Naive B cell (primary cell): ENCODE results near the gene MAEA. TPM values are rescaled to one million over a fixed set of nuclear protein-coding genes. Genes with fewer than 3 reads are reported as not detected.
"Not testable (repeated sequence)": the region's sequence is repeated elsewhere in the genome, so short reads cannot be mapped to it uniquely, and the experiment has no call there.

Experiments
- ATAC-seq, 2 donors: fragments of 150-1000 bp; cut with Tn5 transposase; 2 replicates each; pipeline ENCODE4 v1.10.0; 2021; ENCODE audit warnings: low read depth in 2 of 2, mild to moderate bottlenecking in 2 of 2, moderate library complexity in 2 of 2
- DNase-seq: peaks from one replicate; pipeline ENCODE4 v3.0.0; 2022
- H3K27ac Mint-ChIP-seq, 6 donors: one replicate each; pipeline ENCODE4 v1.8.0; 2020 to 2022; ENCODE audit warnings: mild to moderate bottlenecking in 6 of 6, mixed read lengths in 6 of 6, moderate library complexity in 5 of 6, inconsistent platforms in 2 of 6
- H3K27me3 Mint-ChIP-seq, 3 donors: one replicate each; pipeline ENCODE4 v1.8.0; 2021 to 2022; ENCODE audit warnings: mixed read lengths in 3 of 3, mild to moderate bottlenecking in 1 of 3
- H3K36me3 Mint-ChIP-seq, 2 donors: one replicate each; pipeline ENCODE4 v1.8.0; 2020 to 2022; ENCODE audit warnings: mixed read lengths in 2 of 2, inconsistent platforms in 1 of 2, mild to moderate bottlenecking in 1 of 2
- H3K4me1 Mint-ChIP-seq, 3 donors: one replicate each; pipeline ENCODE4 v1.8.0; 2020 to 2022; ENCODE audit warnings: mixed read lengths in 3 of 3, inconsistent platforms in 1 of 3, mild to moderate bottlenecking in 1 of 3, moderate library complexity in 1 of 3
- H3K4me3 Mint-ChIP-seq, 8 donors: one replicate each; pipeline ENCODE4 v1.8.0; 2020 to 2022; ENCODE audit warnings: mild to moderate bottlenecking in 8 of 8, mixed read lengths in 8 of 8, moderate library complexity in 8 of 8, inconsistent platforms in 2 of 8
- H3K9me3 Mint-ChIP-seq, 7 donors: one replicate each; pipeline ENCODE4 v1.8.0; 2020 to 2022; ENCODE audit warnings: mixed read lengths in 7 of 7, mild to moderate bottlenecking in 5 of 7, inconsistent platforms in 2 of 7, moderate library complexity in 1 of 7
- polyA plus RNA-seq, 6 donors: library from polyadenylated mRNA; unstranded; fragments of 300-500 nt; fragmentation: Illumina TruSeq; gene quantifications; one replicate each; pipeline ENCODE4 v1.2.3, GENCODE V29; 2021; ENCODE audit warnings: low read depth in 6 of 6

The MAEA gene
- polyA plus RNA-seq, 6 donors from 2014 or later: 45.7 to 72.6 (median 57.1) TPM

- Mint-ChIP-seq H3K4me3 (no peak overlapping the region), H3K27ac (no peak overlapping the region), H3K9me3 (no peaks in the 10 kb centered on the region), H3K36me3 (peaks cover 4 to 8% of the 10 kb centered on the region in 2 donors), H3K27me3 (peaks cover 0 to 8% (median 0%) of the 10 kb centered on the region in 3 donors), H3K4me1 (peaks cover 0 to 6% (median 0%) of the 10 kb centered on the region in 3 donors)
- ATAC-seq (no peak), DNase-seq (no peak)
Observed at GRCh38 chr4:1276984-1277383, 12.7 kb upstream of the MAEA start.

DNA sequence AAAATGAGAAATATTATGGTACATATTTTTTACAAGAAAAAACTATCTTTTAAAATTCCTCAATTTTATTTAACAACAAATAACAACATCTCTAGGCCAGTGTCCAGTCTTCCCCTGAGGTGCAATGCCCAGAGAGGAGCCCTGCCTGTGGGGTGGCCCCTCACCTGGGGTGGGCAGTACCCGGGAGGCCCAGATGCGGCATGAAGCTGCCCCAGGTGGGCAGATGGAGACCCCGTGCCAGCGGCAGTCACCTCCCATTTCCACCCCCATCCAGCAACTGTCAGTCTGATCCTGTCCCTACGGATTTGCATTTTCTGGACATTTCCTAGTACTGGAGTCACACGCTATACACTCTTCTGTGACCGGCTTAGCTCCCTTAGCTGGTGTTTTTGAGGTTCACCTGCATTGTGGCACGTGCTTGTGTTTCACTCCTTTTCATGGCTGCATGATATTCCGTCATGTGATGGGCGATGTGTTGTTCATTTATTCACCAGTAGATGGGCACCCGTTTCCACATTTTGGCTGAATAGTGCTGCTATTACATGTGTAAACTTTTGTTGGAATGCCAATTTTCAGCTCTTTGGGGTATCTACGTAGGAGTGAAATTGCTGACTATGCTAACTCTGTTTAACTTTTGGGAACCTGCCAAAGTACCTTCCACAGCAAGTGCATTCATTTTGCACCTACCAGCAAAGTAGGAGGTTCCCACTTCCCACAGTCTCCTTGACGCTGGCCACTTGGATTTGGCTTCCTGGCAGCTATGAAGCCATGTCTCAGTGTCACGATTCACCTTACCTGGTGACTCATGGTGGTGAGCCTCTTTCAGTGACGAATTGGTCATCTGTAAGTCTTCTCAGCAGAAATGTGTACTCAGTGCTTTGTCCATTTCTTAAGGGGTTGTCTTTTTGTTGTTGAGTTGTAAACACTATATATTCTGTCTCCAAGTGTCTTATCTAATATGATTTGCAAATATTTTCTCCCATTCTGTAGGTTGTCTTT, 11.7 kb upstream of the MAEA start:
- Mint-ChIP-seq H3K27ac (no peak overlapping the region), H3K4me3 (no peak overlapping the region), H3K9me3 (no peaks in the 10 kb centered on the region), H3K4me1 (peaks cover 0 to 6% (median 0%) of the 10 kb centered on the region in 3 donors), H3K27me3 (peaks cover 0 to 8% (median 0%) of the 10 kb centered on the region in 3 donors), H3K36me3 (peaks cover 4 to 8% of the 10 kb centered on the region in 2 donors)
- no peak for ATAC-seq
- no peak for DNase-seq

GRCh38 chr4:1279253-1279652, 10.4 kb upstream of the MAEA start:
- Mint-ChIP-seq H3K9me3 (no peaks in the 10 kb centered on the region), H3K27me3 (peaks cover 0 to 8% (median 0%) of the 10 kb centered on the region in 3 donors), H3K36me3 (peaks cover 4 to 8% of the 10 kb centered on the region in 2 donors), H3K27ac (peak overlapping the region in 1 of 6 donors; percentile 89), H3K4me1 (peaks cover 0 to 6% (median 0%) of the 10 kb centered on the region in 3 donors), H3K4me3 (peak overlapping the region in 1 of 8 donors; percentile 65)
- ATAC-seq: no peak
- DNase-seq: no peak

GRCh38 chr4:1283711-1284110, 6.0 kb upstream of the MAEA start:
- Mint-ChIP-seq H3K9me3 (peaks cover 0 to 5% (median 4%) of the 10 kb centered on the region in 7 donors), H3K27me3 (peaks cover 0 to 8% (median 4%) of the 10 kb centered on the region in 3 donors), H3K4me3 (no peak overlapping the region), H3K27ac (no peak overlapping the region), H3K4me1 (peaks cover 5 to 10% (median 5%) of the 10 kb centered on the region in 3 donors), H3K36me3 (peaks cover 0 to 16% of the 10 kb centered on the region in 2 donors)
- DNase-seq (no peak), ATAC-seq (no peak)

DNA sequence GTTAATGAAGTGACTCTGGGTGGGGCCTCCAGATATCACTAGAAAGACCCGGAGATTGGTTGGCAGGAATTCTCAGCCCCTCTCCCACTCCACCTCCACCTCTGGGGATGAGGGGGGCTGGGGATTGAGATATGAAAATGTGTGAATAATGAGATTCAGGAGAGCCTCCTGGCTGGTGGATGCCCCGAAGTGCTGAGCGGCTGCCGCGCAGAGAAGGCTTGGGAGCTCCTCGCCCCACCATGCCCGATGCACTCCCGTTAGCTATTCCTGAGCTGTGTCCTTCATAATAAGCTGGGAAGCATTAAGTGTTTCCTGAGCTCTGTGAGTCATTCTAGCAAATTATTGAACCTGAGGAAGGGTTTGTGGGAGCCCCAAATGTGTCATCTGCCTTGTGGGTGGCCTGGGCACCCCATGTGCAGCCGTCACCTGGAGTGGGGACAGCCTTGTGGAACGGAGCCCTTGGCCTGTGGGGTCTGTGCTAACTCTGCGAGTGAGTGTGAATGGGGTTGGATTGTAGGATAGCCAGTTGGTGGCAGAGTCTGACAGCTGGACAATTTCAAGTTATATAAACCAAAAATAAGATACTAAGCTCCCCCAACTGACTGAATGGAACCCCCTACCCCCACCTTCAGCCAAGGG, 4.4 kb upstream of the MAEA start:
- ATAC-seq (no peak), DNase-seq (no peak)
- Mint-ChIP-seq H3K4me1 (peaks cover 5 to 10% (median 5%) of the 10 kb centered on the region in 3 donors), H3K36me3 (peaks cover 0 to 8% of the 10 kb centered on the region in 2 donors), H3K4me3 (peak overlapping the region in 1 of 8 donors; percentile 55), H3K27ac (no peak overlapping the region), H3K27me3 (peaks cover 0 to 4% (median 0%) of the 10 kb centered on the region in 3 donors), H3K9me3 (peaks cover 0 to 5% (median 4%) of the 10 kb centered on the region in 7 donors)

GRCh38 chr4:1285790-1286553, 3.7 kb upstream of the MAEA start:
- Mint-ChIP-seq H3K4me3 (peak overlapping the region in 3 of 8 donors; percentile 0 to 74 (median 73)), H3K27ac (no peak overlapping the region), H3K4me1 (peaks cover 10 to 17% (median 12%) of the 10 kb centered on the region in 3 donors), H3K9me3 (peaks cover 0 to 5% (median 4%) of the 10 kb centered on the region in 7 donors), H3K36me3 (peaks cover 0 to 8% of the 10 kb centered on the region in 2 donors), H3K27me3 (peaks cover 0 to 4% (median 0%) of the 10 kb centered on the region in 3 donors)
- DNase-seq: peak; percentile 17
- no peak for ATAC-seq

GRCh38 chr4:1288786-1289185, 905 bp upstream of the MAEA start:
- Mint-ChIP-seq H3K4me1 (peaks cover 30 to 38% (median 37%) of the 10 kb centered on the region in 3 donors), H3K4me3 (peak overlapping the region; percentile 85 to 95 (median 90)), H3K27me3 (peaks cover 0 to 4% (median 0%) of the 10 kb centered on the region in 3 donors), H3K9me3 (peaks cover 0 to 5% (median 4%) of the 10 kb centered on the region in 7 donors), H3K36me3 (peaks cover 0 to 8% of the 10 kb centered on the region in 2 donors), H3K27ac (peak overlapping the region in 5 of 6 donors; percentile 75 to 93 (median 89))
- ATAC-seq (no peak), DNase-seq (no peak)

- ATAC-seq (no peak), DNase-seq (no peak)
- Mint-ChIP-seq H3K27ac (peak overlapping the region; percentile 84 to 92 (median 90)), H3K9me3 (peaks cover 0 to 5% (median 4%) of the 10 kb centered on the region in 7 donors), H3K4me3 (peak overlapping the region; percentile 85 to 95 (median 89)), H3K36me3 (peaks cover 0 to 8% of the 10 kb centered on the region in 2 donors), H3K4me1 (peaks cover 34 to 53% (median 49%) of the 10 kb centered on the region in 3 donors), H3K27me3 (peaks cover 0 to 4% (median 0%) of the 10 kb centered on the region in 3 donors)
Observed at GRCh38 chr4:1290165-1290977, 680 bp downstream of the MAEA start.

DNA sequence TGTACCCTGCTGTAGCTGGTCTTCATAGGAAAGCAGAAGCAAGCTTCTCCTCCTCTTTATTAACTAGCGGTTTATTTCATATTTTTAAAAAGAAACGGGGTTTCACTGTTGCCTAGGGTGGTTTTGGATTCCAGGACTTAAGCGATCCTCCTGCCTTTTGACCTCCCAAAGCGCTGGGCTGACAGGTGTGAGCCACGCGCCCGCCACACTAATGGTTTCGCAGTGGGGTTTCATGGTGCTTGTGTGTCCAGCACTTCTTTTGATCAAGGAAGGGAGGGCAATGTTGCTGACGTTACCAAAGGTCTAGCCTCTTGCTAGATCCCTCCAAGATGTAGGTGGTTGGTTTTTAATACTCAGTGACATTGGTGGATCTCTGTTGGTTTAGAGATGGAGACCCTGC, 1.4 kb downstream of the MAEA start:
- ATAC-seq (no peak), DNase-seq (no peak)
- peaks cover 0 to 4% (median 3%) of the 10 kb centered on the region in 7 donors for H3K9me3 Mint-ChIP-seq
- H3K4me3 Mint-ChIP-seq: peak overlapping the region; percentile 85 to 95 (median 89)
- H3K4me1 Mint-ChIP-seq: peaks cover 33 to 54% (median 48%) of the 10 kb centered on the region in 3 donors
- peak overlapping the region; percentile 84 to 92 (median 90) for H3K27ac Mint-ChIP-seq
- peaks cover 0 to 4% (median 0%) of the 10 kb centered on the region in 3 donors for H3K27me3 Mint-ChIP-seq
- peaks cover 0 to 5% of the 10 kb centered on the region in 2 donors for H3K36me3 Mint-ChIP-seq

DNA sequence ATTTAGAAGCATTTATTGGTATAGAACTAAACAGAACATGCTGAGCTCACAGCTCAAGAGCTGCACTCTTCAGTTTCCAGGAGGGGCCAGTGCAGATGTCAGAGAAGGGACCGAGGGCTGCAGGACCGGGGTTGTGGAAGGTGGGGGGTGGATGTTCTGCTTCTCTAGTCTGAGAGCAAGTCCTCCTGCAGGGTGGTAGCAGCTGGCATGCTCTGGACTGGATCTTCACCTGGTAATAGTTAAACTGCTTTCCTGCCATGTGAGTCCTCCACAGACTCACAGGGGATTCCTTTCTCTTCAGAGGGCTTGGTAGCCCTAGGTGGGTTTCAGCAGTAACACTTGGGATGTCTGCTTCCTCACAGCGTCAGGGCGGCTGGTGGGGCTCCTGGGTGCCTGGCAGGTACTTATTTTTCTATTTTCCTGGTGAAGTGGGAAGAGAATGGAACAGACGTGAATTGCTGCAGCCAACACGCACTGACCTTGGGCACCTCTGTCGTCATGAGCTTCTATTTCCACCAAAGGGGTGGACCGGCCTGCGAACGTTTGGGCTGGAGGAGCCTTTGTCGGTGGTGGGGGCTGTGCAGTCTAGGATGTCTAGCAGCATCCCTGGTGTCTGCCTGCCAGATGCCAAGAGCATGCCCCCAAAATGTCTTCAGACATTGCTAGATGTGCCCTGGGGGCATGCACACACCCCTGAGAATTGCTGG, 2.5 kb downstream of the MAEA start:
- DNase-seq (no peak), ATAC-seq (no peak)
- Mint-ChIP-seq H3K36me3 (peaks cover 0 to 7% of the 10 kb centered on the region in 2 donors), H3K9me3 (no peaks in the 10 kb centered on the region), H3K27me3 (no peaks in the 10 kb centered on the region), H3K4me1 (peaks cover 37 to 61% (median 54%) of the 10 kb centered on the region in 3 donors), H3K27ac (peak overlapping the region in 5 of 6 donors; percentile 74 to 96 (median 91)), H3K4me3 (peak overlapping the region in 7 of 8 donors; percentile 11 to 95 (median 87))

GRCh38 chr4:1292703-1293011, 3.0 kb downstream of the MAEA start:
- H3K27ac Mint-ChIP-seq: peak overlapping the region in 3 of 6 donors; percentile 49 to 92 (median 75)
- H3K4me3 Mint-ChIP-seq: peak overlapping the region in 5 of 8 donors; percentile 48 to 94 (median 82)
- not testable (repeated sequence) for H3K27me3 Mint-ChIP-seq, DNase-seq, H3K9me3 Mint-ChIP-seq, H3K36me3 Mint-ChIP-seq, ATAC-seq
- peaks cover 39 to 66% (median 59%) of the 10 kb centered on the region in 3 donors for H3K4me1 Mint-ChIP-seq
